GM12891 (cell line): ENCODE results near the gene PITPNM1.
A peak's percentile ranks its signal among the peaks of the same experiment; 100 is the strongest.

Experiments used
- DNase-seq: peaks from one replicate; pipeline ENCODE4 v3.0.0; 2011; ENCODE audit warnings: low spot score; ENCODE audit not compliant: insufficient read length
- FAIRE-seq: peaks from 2 replicates; lab custom pipeline; 2011; peaks lifted over from hg19 to GRCh38; lab: Jason Lieb, UNC
- PAX5 ChIP-seq: IDR thresholded peaks from 2 replicates; pipeline ENCODE4 v1.6.1; 2011; ENCODE audit warnings: low read length, moderate library complexity, mild to moderate bottlenecking; ENCODE audit not compliant: insufficient read depth, severe bottlenecking
- POLR2A ChIP-seq: IDR thresholded peaks from 2 replicates; pipeline ENCODE4 v1.6.1; 2011; ENCODE audit warnings: low read depth, low read length, control low read depth
- POLR2AphosphoS5 ChIP-seq: IDR thresholded peaks from 2 replicates; pipeline ENCODE4 v1.6.1; 2011; ENCODE audit warnings: low read depth, low read length, control low read depth
- POU2F2 ChIP-seq: IDR thresholded peaks from 2 replicates; pipeline ENCODE4 v1.6.1; 2011; ENCODE audit warnings: low read depth, mild to moderate bottlenecking, control low read depth, low read length, moderate library complexity
- SPI1 ChIP-seq: IDR thresholded peaks from 2 replicates; pipeline ENCODE4 v1.6.1; 2011; ENCODE audit warnings: low read depth, low read length, control low read depth
- TAF1 ChIP-seq: IDR thresholded peaks from 2 replicates; pipeline ENCODE4 v1.6.1; 2011; ENCODE audit warnings: low read depth, low read length, control low read depth

PITPNM1 gene

DNA sequence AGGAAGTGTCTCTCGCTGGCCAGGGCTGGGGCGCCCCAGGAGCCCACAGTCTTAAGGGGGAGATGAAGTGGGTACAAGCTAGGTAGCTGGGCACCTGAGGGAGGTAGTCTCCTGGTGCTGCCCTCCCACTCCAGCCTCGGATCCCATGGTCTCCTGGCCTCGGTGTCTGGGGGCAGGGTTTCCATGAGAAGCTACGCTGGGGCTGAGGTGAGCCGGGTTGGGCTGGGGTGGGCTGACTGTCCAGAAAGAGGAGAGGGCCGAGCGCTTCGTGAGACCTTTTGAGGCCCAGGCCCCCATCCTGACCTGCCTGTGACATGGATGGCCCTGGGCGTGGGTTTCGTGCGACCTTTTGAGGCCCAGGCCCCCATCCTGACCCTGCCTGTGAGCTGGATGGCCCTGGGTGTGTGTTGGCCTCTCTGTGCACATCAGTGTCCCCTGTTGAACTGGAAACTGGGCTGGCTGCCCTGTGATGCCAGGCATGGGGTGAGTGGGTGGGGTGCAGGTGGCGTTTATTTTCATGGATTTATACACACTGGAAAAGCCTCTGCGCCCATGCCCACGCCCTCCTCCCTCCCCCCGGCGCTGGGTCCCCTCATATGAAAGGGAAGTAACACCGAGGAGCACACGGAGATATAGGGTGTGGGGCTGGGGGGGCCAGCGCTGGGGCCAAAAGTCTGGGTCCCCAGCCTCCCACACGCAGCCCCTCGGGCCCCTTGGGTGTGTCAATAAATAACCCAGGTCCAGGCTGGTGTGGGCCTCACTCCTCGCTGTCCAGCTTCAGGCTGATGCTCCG is 13.7 kb downstream of the PITPNM1 start:
- TF ChIP-seq POU2F2 (no peak), POLR2AphosphoS5 (peak; percentile 2; the same call in 1 of the 2 replicates)
- FAIRE-seq (no peak), DNase-seq (no peak)

- FAIRE-seq (no peak), DNase-seq (peak; percentile 9)
- TF ChIP-seq SPI1, result no peak
- no peak for TF ChIP-seq POLR2AphosphoS5
- no peak for TF ChIP-seq PAX5
- no peak for TF ChIP-seq POLR2A
- no peak for TF ChIP-seq TAF1
- TF ChIP-seq POU2F2, result no peak
Measured at GRCh38 chr11:67490727-67491065, 14.5 kb downstream of the PITPNM1 start.

GRCh38 chr11:67489885-67490726 is 15.1 kb downstream of the PITPNM1 start:
- FAIRE-seq (no peak), DNase-seq (no peak)
- TF ChIP-seq PAX5 (no peak), POLR2AphosphoS5 (no peak), POLR2A (no peak), SPI1 (no peak), TAF1 (no peak), POU2F2 (no peak)

DNA sequence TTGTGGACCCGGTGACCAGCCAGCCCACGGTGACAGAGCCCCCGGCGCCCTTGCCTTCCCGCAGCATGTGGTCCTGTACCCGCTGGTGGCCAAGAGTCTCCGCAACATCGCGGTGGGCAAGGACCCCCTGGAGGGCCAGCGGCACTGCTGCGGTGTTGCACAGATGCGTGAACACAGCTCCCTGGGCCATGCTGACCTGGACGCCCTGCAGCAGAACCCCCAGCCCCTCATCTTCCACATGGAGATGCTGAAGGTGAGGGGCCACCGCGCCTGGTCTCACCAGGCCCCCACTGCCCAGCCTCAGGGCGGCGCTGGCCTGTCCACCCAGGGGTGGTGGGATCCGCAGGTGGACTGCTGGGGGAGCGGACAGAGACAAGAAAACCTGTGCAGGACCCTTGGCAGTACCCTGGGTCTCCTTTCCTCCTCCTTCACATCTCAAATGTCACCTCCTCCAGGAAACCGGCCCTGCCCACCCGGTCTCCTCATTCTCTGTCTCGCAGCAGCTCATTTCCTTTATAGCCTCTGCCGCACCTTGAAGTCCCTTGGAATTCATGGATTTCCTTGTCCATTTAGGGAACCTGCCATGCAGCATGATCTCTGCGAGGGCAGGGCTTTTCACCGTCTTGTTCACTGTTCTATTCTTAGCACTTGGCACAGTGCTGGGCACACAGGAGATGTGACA is 15.8 kb downstream of the PITPNM1 start:
- TF ChIP-seq PAX5 (no peak), POLR2AphosphoS5 (no peak), TAF1 (no peak), SPI1 (no peak), POU2F2 (no peak), POLR2A (no peak)
- FAIRE-seq (peak; percentile 45), DNase-seq (no peak)

DNA sequence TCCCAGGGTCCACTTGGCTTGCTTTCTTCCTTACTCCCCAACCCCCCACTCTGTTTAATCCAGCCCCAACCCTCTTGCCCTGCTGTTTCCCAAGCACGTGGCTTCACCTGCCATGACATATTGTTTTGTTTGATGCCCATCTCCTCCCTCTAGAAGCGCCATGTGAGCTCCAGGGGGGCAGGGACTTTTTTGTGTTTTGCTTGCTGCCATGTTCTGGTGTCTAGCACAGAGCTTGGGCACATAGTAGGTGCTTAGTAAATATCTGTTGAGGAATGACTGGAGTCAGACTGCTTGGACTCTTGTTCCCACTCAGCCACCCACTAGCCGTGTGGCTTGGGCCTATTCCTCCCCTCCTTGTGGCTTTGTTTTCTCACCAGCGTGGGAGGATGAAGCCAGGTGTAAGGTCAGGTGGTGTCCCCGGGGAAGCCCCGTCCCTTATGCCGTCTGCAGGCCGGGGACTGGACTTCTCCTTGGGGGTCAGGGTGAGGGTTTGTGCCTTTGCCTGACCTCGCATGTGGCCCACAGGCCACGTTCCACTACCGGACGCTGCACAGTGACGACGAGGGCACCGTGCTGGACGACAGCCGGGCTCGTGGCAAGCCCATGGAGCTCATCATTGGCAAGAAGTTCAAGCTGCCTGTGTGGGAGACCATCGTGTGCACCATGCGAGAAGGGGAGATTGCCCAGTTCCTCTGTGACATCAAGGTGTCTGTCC is 18.5 kb downstream of the PITPNM1 start:
- FAIRE-seq, result peak; percentile 97
- TF ChIP-seq PAX5 (no peak), POLR2A (no peak), TAF1 (no peak), POU2F2 (peak; percentile 84), SPI1 (peak; percentile 82), POLR2AphosphoS5 (peak; percentile 50; the same call in 1 of the 2 replicates)
- peak; percentile 71 for DNase-seq

DNA sequence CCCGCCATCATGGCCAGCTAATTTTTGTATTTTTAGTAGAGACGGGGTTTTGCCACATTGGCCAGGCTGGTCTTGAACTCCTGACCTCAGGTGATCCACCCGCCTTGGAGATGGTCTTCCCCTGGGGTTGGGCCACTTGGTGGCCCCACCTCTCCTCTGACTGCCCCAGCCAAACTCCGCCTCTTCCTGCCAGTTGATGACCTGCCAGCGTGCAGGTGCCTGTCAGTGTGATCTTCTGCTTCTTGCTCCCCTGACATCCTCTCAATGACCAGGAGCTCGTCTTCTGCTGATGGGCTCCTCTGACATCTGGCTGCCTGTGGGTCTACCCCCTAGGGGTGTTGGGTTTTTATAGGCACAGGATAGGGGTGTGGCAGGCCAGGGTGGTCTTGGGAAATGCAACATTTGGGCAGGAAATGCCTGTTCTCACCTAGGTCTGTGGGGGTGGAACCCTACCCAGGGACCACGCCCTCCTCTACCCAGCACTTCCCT is 19.2 kb downstream of the PITPNM1 start:
- DNase-seq (peak; percentile 29), FAIRE-seq (peak; percentile 93)
- peak; percentile 45; the same call in 1 of the 2 replicates for TF ChIP-seq POU2F2
- TF ChIP-seq POLR2AphosphoS5, result peak; percentile 75; the same call in 1 of the 2 replicates
- TF ChIP-seq TAF1, result 0 out of 2 replicates have a peak, but pooled peaks have one; percentile 50
- TF ChIP-seq POLR2A, result peak; percentile 57; the same call in 1 of the 2 replicates

DNA sequence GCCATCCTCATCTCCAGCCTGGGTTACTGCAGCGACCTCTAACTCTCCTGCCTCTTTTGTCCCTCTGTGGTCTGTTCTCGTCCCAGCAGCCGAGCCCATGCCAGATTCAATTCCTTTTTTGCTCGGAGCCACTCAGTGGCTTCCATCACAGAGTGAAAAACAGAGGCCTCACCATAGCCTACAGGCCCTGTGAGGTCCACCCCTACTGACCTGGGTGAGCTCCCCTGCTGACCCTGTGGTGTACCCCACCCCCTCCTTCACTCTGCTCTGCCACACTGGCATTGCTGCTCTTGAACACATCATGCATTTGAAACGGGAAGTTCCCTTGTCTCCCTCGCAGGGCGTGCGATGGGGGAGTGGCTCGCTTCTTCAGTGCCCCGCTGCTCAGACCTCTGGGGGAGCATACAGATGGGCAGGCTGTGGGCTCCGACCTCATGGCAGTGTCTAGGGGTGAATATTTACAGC is 20.3 kb downstream of the PITPNM1 start:
- no peak for DNase-seq
- peak; percentile 56 for TF ChIP-seq POLR2AphosphoS5
- TF ChIP-seq TAF1, result no peak; the same call in 1 of the 2 replicates
- peak; percentile 72 for TF ChIP-seq SPI1
- no peak for TF ChIP-seq PAX5
- TF ChIP-seq POU2F2, result peak; percentile 61; the same call in 1 of the 2 replicates
- peak; percentile 49; the same call in 1 of the 2 replicates for TF ChIP-seq POLR2A
- no peak for FAIRE-seq
